HG03469 (cell line): ENCODE measurements around the gene MPIG6B.

ENCODE experiments used
- ATAC-seq: cut with Tn5 transposase; IDR thresholded peaks from one replicate; pipeline ENCODE4 v1.9.1; 2021; ENCODE audit warnings: mild to moderate bottlenecking, moderate library complexity, moderate number of reproducible peaks; ENCODE audit not compliant: unreplicated experiment

The MPIG6B gene

DNA sequence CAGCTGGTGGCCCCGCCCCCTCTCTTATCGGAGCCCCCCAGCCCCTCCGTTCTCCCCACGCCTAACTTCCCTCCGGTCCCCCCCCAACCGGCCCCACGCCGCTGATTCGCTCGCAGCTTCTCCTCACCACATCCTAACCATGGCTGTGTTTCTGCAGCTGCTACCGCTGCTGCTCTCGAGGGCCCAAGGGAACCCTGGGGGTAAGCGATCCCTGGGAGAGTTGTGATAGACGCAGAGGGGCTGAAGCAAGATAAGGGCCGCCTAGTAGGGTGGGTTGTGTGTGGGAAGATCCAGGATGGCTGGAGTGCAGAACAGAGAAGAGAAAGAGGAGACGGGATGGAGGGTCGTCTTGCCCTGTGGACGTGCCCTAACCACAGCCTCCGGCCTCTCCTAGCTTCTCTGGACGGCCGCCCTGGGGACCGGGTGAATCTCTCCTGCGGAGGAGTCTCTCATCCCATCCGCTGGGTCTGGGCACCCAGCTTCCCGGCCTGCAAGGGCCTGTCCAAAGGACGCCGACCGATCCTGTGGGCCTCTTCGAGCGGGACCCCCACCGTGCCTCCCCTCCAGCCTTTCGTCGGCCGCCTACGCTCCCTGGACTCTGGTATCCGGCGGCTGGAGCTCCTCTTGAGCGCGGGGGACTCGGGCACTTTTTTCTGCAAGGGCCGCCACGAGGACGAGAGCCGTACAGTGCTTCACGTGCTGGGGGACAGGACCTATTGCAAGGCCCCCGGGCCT lies at the start of gene MPIG6B:
TSS of gene MPIG6B (plus strand) at position 129 of the 735 bp plus-strand sequence. CDS start at position 140, 11 bp downstream.
- no peak for ATAC-seq

GRCh38 chr6:31676322-31676903 lies 46.8 kb upstream of the MPIG6B start:
- no peak for ATAC-seq

DNA sequence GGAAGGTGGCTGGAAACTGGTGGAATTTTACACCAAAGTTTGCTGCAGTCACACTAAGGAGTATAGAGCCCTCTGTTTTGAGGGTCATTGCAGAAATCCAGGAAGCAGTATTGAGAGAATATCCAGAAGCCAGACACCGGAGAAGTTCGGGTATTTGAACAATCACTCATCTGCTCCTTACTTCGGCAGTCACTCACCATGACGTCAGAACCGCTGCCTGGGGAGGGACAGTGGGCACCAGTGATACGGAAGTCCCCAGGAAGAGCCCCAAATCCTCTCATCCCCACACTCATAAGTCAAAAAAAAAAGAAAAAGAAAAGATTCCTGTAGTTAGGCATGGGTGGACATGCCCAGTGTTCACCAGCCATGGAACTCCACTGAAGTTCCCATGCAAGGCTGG lies 46.3 kb upstream of the MPIG6B start:
- ATAC-seq = no peak

- ATAC-seq = no peak
Observed at GRCh38 chr6:31677955-31678354, 45.2 kb upstream of the MPIG6B start.

- ATAC-seq = no peak
Observed at GRCh38 chr6:31680226-31681134, 42.7 kb upstream of the MPIG6B start, which contains the start of gene LY6G5C. LY6G5C (minus strand) TSS chr6:31681067; CDS start chr6:31680373, 694 bp downstream.

- ATAC-seq = no peak
Observed at GRCh38 chr6:31681135-31681671, 42.0 kb upstream of the MPIG6B start.

- no peak for ATAC-seq
Observed at GRCh38 chr6:31683591-31683990, 39.6 kb upstream of the MPIG6B start.

GRCh38 chr6:31686483-31686882 lies 36.7 kb upstream of the MPIG6B start:
- no peak for ATAC-seq

- no peak for ATAC-seq
Observed at GRCh38 chr6:31687321-31687720, 35.9 kb upstream of the MPIG6B start.

GRCh38 chr6:31687860-31688693 lies 35.1 kb upstream of the MPIG6B start:
- no peak for ATAC-seq

DNA sequence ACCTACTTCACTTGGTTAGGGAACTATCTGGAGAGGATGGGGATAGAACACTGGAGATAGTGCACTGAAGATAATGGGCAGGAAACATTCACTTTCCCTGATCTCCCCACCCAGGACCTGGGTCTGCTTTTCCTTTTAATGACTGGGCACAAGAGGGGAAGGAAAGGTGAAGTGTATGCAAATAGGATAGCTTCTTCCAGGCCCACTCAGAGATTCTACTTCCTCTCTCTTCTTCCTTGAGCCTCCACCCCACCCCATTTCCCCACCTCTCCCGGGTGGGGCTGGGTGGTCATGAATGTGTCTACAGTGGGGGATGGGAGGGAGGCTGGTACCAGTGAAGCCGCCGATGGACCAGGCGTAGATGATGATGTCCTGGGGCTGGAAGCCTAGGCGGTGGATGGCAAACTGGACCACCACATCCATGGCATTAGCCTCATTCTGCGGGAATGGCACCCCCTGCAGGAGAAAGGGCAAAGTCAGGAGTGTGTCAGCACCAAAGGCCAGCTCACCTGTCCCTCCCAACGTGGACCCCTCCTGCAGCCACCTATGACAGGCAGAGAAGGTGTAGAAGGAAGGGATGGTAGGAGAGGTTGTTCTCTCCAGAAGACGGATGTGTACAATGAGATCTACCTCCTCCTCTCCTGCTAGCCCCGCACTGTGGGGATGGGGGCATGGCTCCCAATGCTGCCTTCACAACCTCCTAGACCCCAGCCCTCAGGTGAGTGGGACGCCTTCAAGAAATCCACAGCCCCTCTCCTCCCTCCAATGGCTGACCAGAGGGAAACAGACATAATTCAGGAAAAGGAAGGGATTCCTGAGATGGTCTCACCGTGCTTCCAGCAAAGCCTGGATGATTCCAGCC lies 33.7 kb upstream of the MPIG6B start:
- ATAC-seq = no peak

GRCh38 chr6:31690231-31691077 lies 32.7 kb upstream of the MPIG6B start:
- ATAC-seq = no peak

DNA sequence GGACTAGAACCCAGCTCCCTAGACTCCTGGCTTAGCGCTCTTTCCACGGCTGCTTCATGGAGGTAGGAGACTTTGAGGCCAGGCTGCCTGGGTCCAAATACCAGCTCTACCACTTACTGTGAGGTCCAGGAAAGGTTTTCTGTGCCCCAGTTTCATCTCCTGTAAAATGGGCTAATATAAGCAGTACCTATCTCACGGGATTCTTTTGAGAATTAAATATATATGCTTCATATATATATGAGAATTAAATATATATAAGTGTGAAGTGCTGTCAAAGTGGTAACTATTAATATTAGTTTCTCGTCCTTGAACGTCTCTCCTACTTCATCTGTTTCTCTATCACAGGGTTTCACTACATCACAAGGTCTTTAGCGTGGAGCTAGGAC lies 32.1 kb upstream of the MPIG6B start:
- no peak for ATAC-seq

DNA sequence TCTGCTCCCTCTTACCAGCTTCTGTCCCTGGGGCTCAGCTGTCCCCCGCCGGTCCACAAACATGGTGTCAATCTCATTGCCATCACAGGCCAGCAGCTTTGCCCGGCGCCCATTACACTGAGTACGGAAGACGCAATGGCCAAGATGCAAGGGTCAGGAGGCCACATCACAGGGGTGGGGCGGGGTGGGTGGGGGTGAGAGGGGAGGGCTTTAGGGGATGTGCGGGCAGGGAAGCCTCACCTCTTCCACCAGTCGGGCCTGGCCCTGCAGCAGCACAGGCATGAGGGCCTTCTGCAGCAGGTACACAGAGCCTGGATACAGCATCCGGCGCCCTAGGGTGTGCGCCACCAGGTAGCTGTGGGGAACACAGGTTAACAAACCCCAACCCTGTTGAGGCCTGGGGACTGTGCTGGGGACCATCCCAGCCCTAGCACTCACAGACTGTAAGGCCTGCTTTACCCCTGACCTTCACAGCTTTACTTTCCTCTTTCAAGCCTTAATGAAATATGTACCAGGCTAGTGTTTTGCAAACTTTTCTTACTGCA lies 31.5 kb upstream of the MPIG6B start:
- ATAC-seq = no peak

DNA sequence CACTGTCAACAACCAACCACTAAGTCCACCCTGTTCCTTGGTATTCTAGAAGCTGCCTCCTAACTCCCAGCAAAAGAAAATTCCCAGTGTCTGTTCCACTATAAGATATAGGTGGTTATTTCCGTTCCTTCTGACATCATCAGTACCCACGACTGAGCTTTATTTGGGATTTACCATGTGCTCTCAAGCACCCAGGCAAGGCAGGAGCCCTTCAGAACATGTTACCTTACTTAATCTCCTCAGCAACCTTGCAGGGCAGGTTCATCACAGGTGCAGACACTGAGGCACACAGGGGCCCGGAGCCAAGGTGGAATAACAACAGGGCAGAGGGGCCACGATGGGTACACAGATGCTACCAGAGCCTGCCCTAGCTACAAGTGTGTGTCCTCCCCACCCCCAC lies 30.8 kb upstream of the MPIG6B start:
- no peak for ATAC-seq

GRCh38 chr6:31692886-31693285 lies 30.3 kb upstream of the MPIG6B start:
- ATAC-seq = no peak

DNA sequence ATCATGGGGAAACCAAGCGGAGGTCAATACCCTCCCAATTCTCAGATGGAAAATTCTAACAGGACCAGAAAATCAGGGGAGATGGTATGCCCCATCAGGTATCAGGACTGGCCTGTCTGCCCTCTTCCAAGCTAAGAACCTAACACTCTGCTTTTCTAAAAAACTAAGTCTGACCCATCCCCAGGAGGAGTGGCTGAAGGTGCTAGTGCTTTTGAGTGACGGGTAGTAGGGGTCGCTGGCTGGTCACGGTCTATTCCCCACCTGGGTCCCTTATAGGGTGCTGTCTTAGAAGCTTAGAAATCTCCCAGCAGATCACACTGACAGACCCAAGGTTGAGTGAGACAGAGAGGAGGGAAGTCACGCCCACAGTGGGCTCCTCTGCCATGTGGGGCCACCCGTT lies 29.6 kb upstream of the MPIG6B start:
- no peak for ATAC-seq

DNA sequence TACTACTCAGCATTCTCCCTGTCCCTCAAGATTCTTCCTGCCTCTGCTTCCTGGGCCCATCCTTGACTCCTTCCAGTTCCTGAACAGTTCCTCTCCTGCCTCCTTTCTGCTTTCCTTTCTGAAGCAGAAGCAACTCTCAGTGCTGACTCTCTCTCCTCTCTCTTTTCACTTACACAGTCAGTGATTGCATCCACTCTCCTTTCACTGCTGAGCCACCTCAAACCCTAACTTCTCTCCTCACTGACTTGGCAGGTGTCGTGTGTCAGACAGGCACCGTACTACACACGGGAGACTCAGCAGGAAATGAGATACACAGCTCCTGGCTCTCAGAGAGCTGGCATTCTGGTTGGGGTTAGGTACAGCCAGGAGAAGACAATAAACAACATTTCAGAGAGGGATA lies 25.6 kb upstream of the MPIG6B start:
- no peak for ATAC-seq
